Dermis blood vessel endothelial cell (primary cell): ENCODE measurements around the gene ZDHHC11B. TPM values are rescaled to one million over a fixed set of nuclear protein-coding genes. Genes with fewer than 3 reads are reported as not detected.
A peak's percentile ranks its signal among the peaks of the same experiment; 100 is the strongest.
"Not testable (repeated sequence)": the region's sequence is repeated elsewhere in the genome, so short reads cannot be mapped to it uniquely, and the experiment has no call there.

ENCODE experiments used
- DNase-seq: peaks from one replicate; pipeline ENCODE4 v3.0.0; 2010
- total RNA-seq: library from RNA; depleted of rRNA; stranded (reverse); fragments of >200 nt; gene quantifications from 2 replicates; pipeline ENCODE4 v1.2.3, GENCODE V29; 2014

Gene ZDHHC11B
- total RNA-seq, 1 donor from 2014 or later = 0.17 TPM

- not testable (repeated sequence) for DNase-seq
These were observed 70.1 kb downstream of the ZDHHC11B start for GRCh38 chr5:714215-715118.

DNA sequence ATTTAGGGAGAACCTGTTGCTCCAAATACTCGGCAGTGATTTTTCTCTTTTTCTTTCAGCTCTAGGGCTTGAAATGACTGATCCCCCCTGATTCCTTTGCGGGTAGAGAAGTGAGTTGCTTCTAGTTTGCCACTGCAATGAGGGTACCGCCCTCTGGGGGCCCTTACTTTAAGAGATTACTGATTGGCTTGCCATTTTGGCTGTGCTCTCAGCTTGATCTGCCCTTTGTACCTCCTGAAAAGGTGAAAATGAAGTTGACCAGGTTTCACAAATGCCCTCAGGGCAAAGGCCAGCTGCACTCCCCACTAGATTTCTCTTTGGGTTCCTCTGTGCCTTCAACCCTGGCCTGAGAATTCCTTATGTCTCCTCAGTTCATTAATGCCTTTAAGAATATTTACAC is 70.8 kb downstream of the ZDHHC11B start:
- not testable (repeated sequence) for DNase-seq

DNA sequence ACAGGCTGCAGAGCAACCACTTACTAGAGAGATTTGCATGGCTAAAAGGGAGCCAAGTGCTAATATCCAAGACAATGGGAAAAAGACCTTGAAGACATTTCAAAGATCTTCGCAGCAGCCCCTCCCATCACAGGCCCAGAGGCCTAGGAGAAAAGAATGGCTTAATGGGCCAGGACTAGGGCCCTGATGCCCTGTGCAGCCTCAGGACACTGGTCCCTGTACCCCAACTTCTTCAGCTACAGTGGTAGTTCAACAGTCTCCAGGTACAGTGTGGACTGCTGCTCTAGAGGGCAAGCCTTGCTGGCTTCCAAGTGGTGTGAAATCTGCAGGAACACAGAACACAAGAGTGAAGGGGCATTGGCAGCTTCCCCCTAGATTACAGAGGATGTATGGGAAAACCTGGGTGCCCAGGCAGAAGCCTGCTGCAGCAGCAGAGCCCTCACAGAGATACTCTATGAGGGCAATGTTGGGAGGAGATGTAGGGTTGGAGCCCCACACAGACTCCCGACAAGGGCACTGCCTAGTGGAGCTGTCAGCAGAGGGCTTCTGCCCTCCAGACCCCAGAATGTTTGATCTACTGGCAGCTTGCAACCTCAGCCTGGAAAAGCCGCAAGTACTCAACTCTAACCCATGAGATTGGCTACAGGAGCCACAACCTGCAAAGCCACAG is 75.5 kb downstream of the ZDHHC11B start:
- not testable (repeated sequence) for DNase-seq

GRCh38 chr5:708374-708773 is 76.2 kb downstream of the ZDHHC11B start:
- DNase-seq = not testable (repeated sequence)

GRCh38 chr5:706127-706526 is 78.4 kb downstream of the ZDHHC11B start:
- not testable (repeated sequence) for DNase-seq

DNA sequence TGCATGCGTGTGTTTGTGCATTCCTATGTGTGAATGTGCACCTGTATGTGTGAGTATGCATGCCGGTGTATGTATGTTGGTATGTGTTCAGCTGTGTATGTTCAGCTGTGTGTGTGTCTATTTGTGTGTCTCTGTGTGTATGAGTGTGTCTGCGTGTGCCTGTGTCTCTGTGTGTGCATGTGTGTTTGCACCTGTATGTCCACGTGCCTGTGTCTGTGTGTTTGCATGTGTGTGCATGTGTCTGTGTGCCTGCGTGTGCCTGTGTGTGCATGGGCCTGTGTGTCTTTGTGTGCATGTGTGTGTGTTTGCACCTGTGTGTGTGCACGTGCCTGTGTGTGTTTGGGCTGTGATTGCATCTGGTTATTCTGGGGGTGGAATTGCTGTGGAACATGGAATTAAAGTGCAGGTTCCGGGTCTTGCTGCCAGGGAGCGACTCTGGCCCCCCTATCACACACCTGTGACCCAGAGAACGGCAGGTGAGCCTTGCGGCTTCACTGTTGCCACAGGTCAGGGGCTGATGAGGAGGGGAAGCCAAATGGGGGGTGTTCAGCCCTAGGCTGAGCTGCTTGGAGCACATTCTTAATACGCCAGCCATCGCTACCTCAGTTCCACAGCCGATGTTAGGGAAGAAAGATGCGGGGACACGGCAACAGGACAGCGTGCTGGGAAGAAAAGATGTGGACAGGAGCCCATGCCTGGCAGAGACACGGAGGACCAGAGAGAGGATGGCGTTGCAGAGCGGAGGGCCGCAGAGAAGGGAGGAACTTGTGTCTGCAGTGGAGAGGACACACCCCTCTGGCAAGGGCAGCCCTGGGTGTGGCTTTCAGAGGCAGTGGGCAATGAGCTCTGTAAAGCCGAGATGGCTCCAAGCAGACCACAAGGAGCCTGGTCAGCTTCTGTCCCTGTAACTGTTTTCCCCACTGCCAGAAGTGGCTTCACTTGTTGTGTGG is 87.5 kb downstream of the ZDHHC11B start:
- not testable (repeated sequence) for DNase-seq

GRCh38 chr5:696191-696590 is 88.3 kb downstream of the ZDHHC11B start:
- not testable (repeated sequence) for DNase-seq

DNA sequence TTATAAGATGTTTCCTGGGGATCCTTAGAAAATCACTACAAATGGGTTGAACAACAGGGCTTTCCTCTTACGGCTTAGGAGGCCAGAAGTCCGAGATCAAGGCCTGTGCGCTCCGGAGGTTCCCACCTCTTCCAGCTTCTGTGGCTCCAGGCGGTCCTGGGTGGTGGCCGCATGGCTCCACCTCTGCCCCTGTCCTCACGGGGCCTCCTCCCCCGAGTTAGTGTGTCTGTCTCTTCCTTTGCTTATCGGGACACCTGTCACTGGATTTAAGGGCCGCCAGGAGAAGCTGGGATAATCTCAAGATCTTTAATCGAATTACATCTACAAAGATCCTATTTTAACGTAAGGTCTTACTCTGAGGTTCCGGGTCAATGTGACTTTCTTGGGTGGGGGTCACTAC is 89.1 kb downstream of the ZDHHC11B start:
- DNase-seq = not testable (repeated sequence)

DNA sequence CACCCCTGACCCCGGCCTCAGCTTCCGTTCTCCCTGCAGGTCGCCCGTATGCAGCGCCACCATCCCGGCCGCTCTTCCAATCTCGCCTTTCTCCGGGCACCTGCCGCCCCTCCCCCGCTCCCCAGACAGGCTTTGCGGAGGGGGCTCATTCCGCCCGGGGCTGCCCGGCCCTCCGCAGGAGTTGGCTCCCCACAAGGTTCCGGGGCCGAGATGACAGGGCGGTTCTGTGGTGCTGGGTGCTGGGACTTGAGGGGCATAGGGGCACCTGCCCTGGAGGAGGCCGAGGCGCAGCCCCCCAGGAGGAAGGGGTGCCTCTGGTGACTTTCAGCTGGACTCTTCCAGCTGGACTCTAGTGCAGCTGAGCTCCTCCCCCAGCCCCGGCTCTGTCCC is 90.5 kb downstream of the ZDHHC11B start:
- not testable (repeated sequence) for DNase-seq

DNA sequence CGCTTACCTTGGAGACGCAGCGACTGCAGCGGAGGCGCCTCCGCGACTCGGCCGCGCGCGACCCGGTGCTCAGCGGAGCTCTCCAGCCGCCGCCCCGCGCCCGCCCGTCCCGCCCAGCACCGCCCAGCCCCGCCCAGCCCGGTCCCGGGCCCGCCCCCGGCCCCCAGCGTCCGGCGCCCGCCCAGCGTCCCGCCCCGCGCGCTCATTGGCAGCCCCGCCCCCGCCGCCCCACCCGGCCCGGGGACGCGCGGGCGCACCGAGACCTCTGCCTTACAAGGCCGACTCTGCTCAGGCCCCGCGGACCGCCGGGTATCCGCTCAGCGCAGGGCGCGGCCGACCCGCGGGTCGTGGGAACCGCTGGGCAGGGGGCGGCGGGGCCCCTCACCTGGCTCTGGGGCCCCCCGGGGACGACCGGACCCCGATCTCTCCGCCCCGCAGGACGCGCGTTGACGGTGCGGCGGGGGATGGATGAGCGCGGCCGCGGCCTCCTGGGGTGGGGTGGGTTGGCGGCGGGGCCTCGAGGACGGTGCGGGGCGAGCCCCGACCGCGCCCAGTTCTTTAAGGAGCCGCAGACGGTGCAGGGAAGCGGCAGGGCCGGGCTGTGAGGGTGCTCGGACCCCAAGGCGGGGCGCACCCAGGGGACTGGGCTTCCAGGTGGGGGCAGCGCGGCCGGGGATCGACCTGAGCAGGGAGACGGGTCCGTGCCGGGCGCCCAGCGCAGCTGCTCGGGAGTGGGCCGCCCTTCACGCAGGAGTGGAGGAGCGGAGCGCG is 91.1 kb downstream of the ZDHHC11B start, which contains the start of gene TPPP:
Gene TPPP (minus strand): TSS at position 82 of the 771 bp plus-strand sequence. CDS start 15,292 bp downstream, outside the sequence.
- peak; percentile 44 for DNase-seq

DNA sequence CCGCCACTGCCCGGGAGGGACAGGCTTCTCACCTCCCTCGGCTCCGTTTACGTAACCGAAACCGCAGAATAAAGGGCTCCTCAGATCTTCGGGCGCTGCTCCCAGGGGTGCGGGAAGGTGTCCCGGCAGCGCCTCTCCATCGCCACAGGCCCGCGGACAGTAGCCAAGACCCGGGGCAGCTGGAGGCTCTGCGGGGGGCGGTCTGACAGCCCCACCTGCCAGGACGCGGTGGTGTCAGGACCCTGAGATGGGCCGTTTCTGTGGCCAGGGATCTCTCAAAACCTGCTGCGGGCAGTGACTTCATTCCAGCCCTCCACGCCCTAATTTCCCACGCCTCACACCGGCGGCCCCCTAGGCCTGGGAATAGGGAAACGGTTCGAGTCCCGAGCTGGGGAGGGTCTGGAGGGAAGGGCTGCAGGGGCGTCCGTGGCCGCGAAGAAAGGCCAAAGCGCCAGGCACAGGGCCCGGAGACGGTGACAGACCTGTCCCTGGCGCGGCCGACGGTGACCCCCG is 91.9 kb downstream of the ZDHHC11B start:
- DNase-seq = not testable (repeated sequence)

DNA sequence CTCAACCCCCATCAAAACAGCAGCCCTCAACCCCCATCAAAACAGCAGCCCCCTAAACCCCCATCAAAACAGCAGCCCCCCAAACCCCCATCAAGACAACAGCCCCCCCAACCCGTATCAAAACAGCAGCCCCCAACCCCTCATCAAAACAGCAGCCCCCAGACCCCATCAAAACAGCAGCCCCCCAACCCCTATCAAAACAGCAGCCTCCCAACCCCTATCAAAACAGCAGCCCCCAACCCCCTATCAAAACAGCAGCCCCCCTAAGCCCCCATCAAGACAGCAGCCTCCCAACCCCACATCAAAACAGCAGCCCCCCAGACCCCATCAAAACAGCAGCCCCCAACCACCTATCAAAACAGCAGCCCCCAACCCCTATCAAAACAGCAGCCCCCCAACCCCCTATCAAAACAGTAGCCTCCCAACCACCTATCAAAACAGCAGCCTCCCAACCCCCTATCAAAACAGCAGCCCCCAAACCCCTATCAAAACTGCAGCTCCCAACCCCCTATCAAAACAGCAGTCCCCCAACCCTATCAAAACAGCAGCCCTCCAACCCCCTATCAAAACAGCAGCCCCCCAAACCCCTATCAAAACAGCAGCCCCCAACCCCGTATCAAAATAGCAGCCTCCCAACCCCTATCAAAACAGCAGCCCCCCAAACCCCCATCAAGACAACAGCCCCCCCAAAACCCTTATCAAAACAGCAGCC is 92.6 kb downstream of the ZDHHC11B start:
- DNase-seq = no peak

GRCh38 chr5:691049-691448 is 93.5 kb downstream of the ZDHHC11B start:
- not testable (repeated sequence) for DNase-seq

DNA sequence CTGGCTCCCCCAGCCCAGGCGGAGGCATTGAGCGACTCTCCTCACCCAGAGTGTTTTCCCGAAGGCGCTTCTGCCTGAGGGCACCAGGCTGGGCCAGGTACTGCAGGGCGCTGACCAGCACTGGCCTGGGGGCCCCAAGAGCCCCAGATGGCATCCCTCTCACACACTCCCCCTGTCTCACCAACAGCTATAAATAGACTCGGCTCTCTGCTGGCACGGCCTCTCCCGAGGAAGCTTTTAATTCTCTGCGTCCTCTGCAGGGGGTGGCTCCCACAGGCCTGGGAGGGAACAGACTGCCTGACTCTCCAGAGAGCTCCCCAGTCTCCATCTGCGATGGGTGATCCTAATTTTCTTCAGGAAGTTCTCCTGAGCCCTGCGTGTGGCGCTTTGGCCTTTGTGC is 94.2 kb downstream of the ZDHHC11B start:
- DNase-seq = not testable (repeated sequence)

GRCh38 chr5:688348-689010 is 96.0 kb downstream of the ZDHHC11B start:
- not testable (repeated sequence) for DNase-seq

- DNase-seq = not testable (repeated sequence)
These were observed 97.6 kb downstream of the ZDHHC11B start for GRCh38 chr5:686936-687335.

- DNase-seq = not testable (repeated sequence)
These were observed 98.4 kb downstream of the ZDHHC11B start for GRCh38 chr5:686172-686523.

DNA sequence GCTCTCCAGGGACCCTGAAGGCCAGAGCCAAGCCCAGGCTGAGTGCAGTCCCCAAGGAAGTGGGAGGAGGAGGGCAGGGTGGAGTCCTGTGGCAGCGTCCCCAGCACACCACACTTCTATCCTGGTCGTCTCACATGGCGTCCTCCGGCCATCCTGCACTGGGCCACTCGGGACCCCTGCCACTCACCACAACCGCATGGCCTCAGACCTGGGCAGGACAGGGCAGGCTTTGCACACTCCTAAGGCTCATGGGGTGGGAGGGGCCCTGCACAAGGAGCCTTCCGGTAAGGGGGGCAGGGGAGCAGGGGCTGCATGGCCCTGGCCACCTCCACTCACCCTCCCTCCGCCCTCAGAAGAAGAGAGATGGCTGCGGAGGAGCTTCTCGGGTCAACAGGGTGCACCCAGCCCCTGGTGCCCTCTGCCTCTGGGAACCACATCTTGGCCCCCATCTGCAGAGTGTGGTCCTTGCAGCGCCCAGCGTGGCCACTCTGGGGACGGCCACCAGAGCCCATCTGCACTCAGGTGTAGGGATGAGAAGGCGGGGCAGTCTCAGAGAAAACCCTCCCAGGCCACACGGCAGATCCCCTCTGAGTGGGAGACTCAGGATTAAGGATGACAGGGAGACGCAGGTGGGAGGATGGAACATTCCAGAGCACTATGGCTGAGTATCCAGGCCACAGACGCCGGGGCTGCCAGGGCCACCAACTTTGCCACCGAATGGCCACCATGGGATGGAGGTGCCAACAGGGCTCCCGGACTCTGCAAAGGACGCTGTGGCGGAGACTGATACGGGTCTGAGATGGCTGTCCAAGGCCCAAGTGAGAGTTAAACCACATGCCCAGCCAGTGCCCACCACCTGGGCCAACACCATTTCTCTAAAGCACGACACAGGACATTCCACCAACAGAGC is 99.0 kb downstream of the ZDHHC11B start:
- DNase-seq = no peak

DNA sequence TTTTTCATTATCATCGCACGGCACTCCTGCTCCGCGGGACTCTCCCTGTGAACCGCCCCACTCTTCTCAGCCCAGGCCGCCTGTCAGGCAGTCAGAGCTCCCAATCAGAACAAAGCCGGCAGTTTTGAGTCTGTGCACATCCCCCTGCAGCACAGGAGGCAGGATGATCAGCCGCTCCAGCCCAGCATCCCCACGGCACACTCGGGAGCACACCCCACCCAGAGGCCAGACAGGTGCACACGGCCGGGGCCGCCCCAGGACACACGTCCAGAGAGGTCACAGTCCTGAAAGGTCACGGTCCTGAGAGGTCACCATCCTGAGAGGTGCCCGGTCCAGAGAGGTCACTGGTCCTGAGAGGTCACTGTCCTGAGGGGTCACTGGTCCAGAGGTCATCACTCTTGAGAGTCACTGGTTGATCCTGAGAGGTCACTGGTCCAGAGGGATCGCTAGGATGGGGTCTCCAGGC is 99.7 kb downstream of the ZDHHC11B start:
- no peak for DNase-seq
